HCT116 (cell line): ENCODE data around the gene PVR. TPM values are rescaled to one million over a fixed set of nuclear protein-coding genes. Genes with fewer than 3 reads are reported as not detected.

Experiments used
- ATAC-seq: fragments of 200-7000 bp; cut with Tn5 transposase; 2 replicates; pipeline ENCODE4 v1.9.1; 2020; ENCODE audit warnings: mild to moderate bottlenecking, moderate library complexity
- BruUV-seq: library from RNA; stranded (reverse); fragments of 400-500 nt; replicated peaks from 2 replicates; lab custom pipeline; 2021; lab: Mats Ljungman, UMichigan
- CTCF ChIA-PET: fragments of 300-600 bp; sonication (Branson Sonifier 250); formaldehyde crosslinking; loops from one replicate; lab custom pipeline; 2021; ENCODE audit warnings: antibody characterized with exemption; lab: Charles Lee
- POLR2A ChIA-PET: fragments of 300-600, 350-600 bp; sonication (Branson Sonifier 250); formaldehyde crosslinking; loops from one replicate; lab custom pipeline; 2021; ENCODE audit warnings: antibody characterized with exemption; lab: Charles Lee
- RAD21 ChIA-PET, 2 experiments: fragments of 300-600 bp; sonication (Branson Sonifier 250); formaldehyde crosslinking; loops; one replicate each; lab custom pipeline; 2023; ENCODE audit warnings: low total read pairs in 2 of 2; ENCODE audit not compliant: uncharacterized antibody in 2 of 2, unreplicated experiment in 2 of 2, low non-redundant PET in 1 of 2; lab: Charles Lee
- DNase-seq: peaks from one replicate; pipeline ENCODE4 v3.0.0-alpha.2; 2010; ENCODE audit warnings: low read depth, low spot score
- H2AFZ ChIP-seq: fragments of 200-600 bp; shearing (Covaris generic), sonication (generic); 2 replicates; pipeline ENCODE4 v1.6.1; 2017; ENCODE audit warnings: low read depth, mixed run types, mixed read lengths, antibody characterized with exemption, low read length; ENCODE audit not compliant: poor library complexity, severe bottlenecking
- H3K27ac ChIP-seq: 2 replicates; pipeline ENCODE4 v1.5.1; 2012; ENCODE audit warnings: low read depth, low read length
- H3K27me3 ChIP-seq: fragments of 200-600 bp; sonication (generic); 2 replicates; pipeline ENCODE4 v1.6.1; 2016; ENCODE audit warnings: mixed run types, low read length, mixed read lengths; ENCODE audit not compliant: insufficient read depth
- H3K36me3 ChIP-seq, 2 experiments: fragments of 200-500 bp in 1 of 2; fragments of 200-600 bp in 1 of 2; sonication (Bioruptor generic) in 1 of 2; sonication (generic) in 1 of 2; 2 replicates each; pipeline versions ENCODE4 v1.5.1 to v1.6.1; 2014 to 2016; ENCODE audit warnings: low read length in 2 of 2, inconsistent platforms in 1 of 2, mixed read lengths in 1 of 2, mixed run types in 1 of 2; ENCODE audit not compliant: insufficient read depth in 2 of 2, control insufficient read depth in 1 of 2
- H3K4me1 ChIP-seq, 2 experiments: fragments of 200-600 bp in 1 of 2; sonication (generic) in 1 of 2; 2 replicates each; pipeline versions ENCODE4 v1.5.1 to v1.6.1; 2012 to 2017; ENCODE audit warnings: low read length in 2 of 2, inconsistent platforms in 1 of 2, mild to moderate bottlenecking in 1 of 2, mixed read lengths in 1 of 2, mixed run types in 1 of 2, moderate library complexity in 1 of 2; ENCODE audit not compliant: insufficient read depth in 2 of 2, control insufficient read depth in 1 of 2
- H3K4me2 ChIP-seq: fragments of 200-600 bp; sonication (generic); 2 replicates; pipeline ENCODE4 v1.6.1; 2017; ENCODE audit warnings: mixed run types, low read length, mixed read lengths
- H3K4me3 ChIP-seq, 2 experiments: fragments of 200-600 bp in 1 of 2; sonication (generic) in 1 of 2; replicated peaks in 1 of 2; 2 replicates each; pipeline ENCODE4 v1.5.1; 2011 to 2016; ENCODE audit warnings: low read length in 2 of 2, control low read depth in 1 of 2, low read depth in 1 of 2, mild to moderate bottlenecking in 1 of 2, mixed read lengths in 1 of 2, mixed run types in 1 of 2
- H3K79me2 ChIP-seq: fragments of 200-600 bp; sonication (generic); 2 replicates; pipeline ENCODE4 v1.6.1; 2017; ENCODE audit warnings: mild to moderate bottlenecking, mixed run types, low read length, moderate library complexity, mixed read lengths; ENCODE audit not compliant: insufficient read depth
- H3K9ac ChIP-seq: fragments of 200-600 bp; sonication (generic); 2 replicates; pipeline ENCODE4 v1.6.1; 2016; ENCODE audit warnings: low read length, mixed read lengths
- H3K9me2 ChIP-seq: fragments of 200-600 bp; sonication (generic), shearing (Covaris generic); 2 replicates; pipeline ENCODE4 v1.6.1; 2017; ENCODE audit warnings: mixed run types, mild to moderate bottlenecking, moderate library complexity; ENCODE audit not compliant: insufficient read depth
- H3K9me3 ChIP-seq, 2 experiments: fragments of 200-500 bp in 1 of 2; fragments of 200-600 bp in 1 of 2; sonication (Bioruptor generic) in 1 of 2; sonication (generic) in 1 of 2; 2 replicates each; pipeline ENCODE4 v1.6.1; 2014 to 2017; ENCODE audit warnings: low read length in 2 of 2, mixed read lengths in 2 of 2, inconsistent platforms in 1 of 2, low read depth in 1 of 2, mild to moderate bottlenecking in 1 of 2, mixed run types in 1 of 2, moderate library complexity in 1 of 2; ENCODE audit not compliant: control insufficient read depth in 1 of 2, insufficient read depth in 1 of 2
- H4K20me1 ChIP-seq: fragments of 200-600 bp; sonication (generic), shearing (Covaris generic); 2 replicates; pipeline ENCODE4 v1.6.1; 2017; ENCODE audit warnings: mixed run types, mild to moderate bottlenecking, moderate library complexity; ENCODE audit not compliant: insufficient read depth
- ATF3 ChIP-seq: IDR thresholded peaks from 2 replicates; pipeline ENCODE4 v1.6.1; 2012
- CBX3 ChIP-seq: IDR thresholded peaks from 2 replicates; pipeline ENCODE4 v1.6.1; 2012; ENCODE audit warnings: low read depth
- CEBPB ChIP-seq: IDR thresholded peaks from 2 replicates; pipeline ENCODE4 v1.6.1; 2012; ENCODE audit warnings: low read depth
- CTCF ChIP-seq, 3 experiments: fragments of 200-600 bp in 1 of 3; sonication (generic) in 1 of 3; IDR thresholded peaks in 2 of 3; conservative IDR thresholded peaks in 1 of 3; 2 replicates each; pipeline ENCODE4 v1.5.1; 2012 to 2017; ENCODE audit warnings: low read depth in 2 of 3, low read length in 2 of 3, antibody characterized with exemption in 1 of 3, borderline replicate concordance in 1 of 3, control low read depth in 1 of 3, mild to moderate bottlenecking in 1 of 3, mixed read lengths in 1 of 3, mixed run types in 1 of 3, moderate library complexity in 1 of 3; ENCODE audit not compliant: insufficient read depth in 1 of 3
- ELF1 ChIP-seq: IDR thresholded peaks from 2 replicates; pipeline ENCODE4 v1.6.1; 2012; ENCODE audit warnings: low read depth, borderline replicate concordance
- EZH2 ChIP-seq: fragments of 200-600 bp; sonication (generic); IDR thresholded peaks from 2 replicates; pipeline ENCODE4 v1.6.1; 2017; ENCODE audit warnings: antibody characterized with exemption, mixed run types
- EZH2phosphoT487 ChIP-seq: fragments of 200-600 bp; IDR thresholded peaks from 2 replicates; pipeline ENCODE4 v1.6.1; 2018; ENCODE audit warnings: antibody characterized with exemption, borderline replicate concordance
- FOSL1 ChIP-seq: IDR thresholded peaks from 2 replicates; pipeline ENCODE4 v1.6.1; 2012; ENCODE audit warnings: low read depth
- MAX ChIP-seq: IDR thresholded peaks from 2 replicates; pipeline ENCODE4 v1.6.1; 2012
- RAD21 ChIP-seq: IDR thresholded peaks from 2 replicates; pipeline ENCODE4 v1.6.1; 2012; ENCODE audit warnings: low read depth, mild to moderate bottlenecking
- SIN3A ChIP-seq: IDR thresholded peaks from 2 replicates; pipeline ENCODE4 v1.6.1; 2012; ENCODE audit warnings: low read depth
- SP1 ChIP-seq: IDR thresholded peaks from 2 replicates; pipeline ENCODE4 v1.6.1; 2012; ENCODE audit warnings: low read depth
- SRF ChIP-seq: IDR thresholded peaks from 2 replicates; pipeline ENCODE4 v1.6.1; 2012; ENCODE audit warnings: low read depth
- TCF7L2 ChIP-seq: IDR thresholded peaks from 2 replicates; pipeline ENCODE4 v1.7.0; 2011; ENCODE audit warnings: borderline replicate concordance, inconsistent platforms; ENCODE audit not compliant: insufficient read depth, insufficient read length; ENCODE audit errors: extremely low read depth
- YY1 ChIP-seq: IDR thresholded peaks from 2 replicates; pipeline ENCODE4 v1.6.1; 2011; ENCODE audit warnings: low read length, low read depth, moderate library complexity, mild to moderate bottlenecking; ENCODE audit not compliant: insufficient replicate concordance; ENCODE audit errors: extremely low read depth
- ZFX ChIP-seq: fragments of 450-650 bp; IDR thresholded peaks from 2 replicates; pipeline ENCODE4 v1.6.1; 2017
- ZNF274 ChIP-seq: fragments of 200-500 bp; sonication (Bioruptor generic); IDR thresholded peaks from 2 replicates; pipeline ENCODE4 v1.6.1; 2014; ENCODE audit warnings: mild to moderate bottlenecking, low read depth, low read length, inconsistent platforms
- intact Hi-C: fragments of 100-400 bp; cut with micrococcal nuclease; formaldehyde crosslinking; loops from 2 replicates; pipeline ENCODE4 v1.10.0; 2022
- total RNA-seq: library from RNA; stranded (reverse); gene quantifications from one replicate; pipeline ENCODE4 v1.2.1, GENCODE V29; 2021; ENCODE audit not compliant: unreplicated experiment

PVR gene
- total RNA-seq, 1 experiment from 2014 or later = 62.0 TPM

GRCh38 chr19:44623626-44624025 lies 20.1 kb upstream of the PVR start:
- ATAC-seq (no peak), DNase-seq (no peak)
- H3K36me3 ChIP-seq = 0 out of 4 replicates have a peak, but pooled peaks cover 0 to 8% of the 10 kb centered on the region in 2 experiments
- no peak for TF ChIP-seq EZH2
- TF ChIP-seq SP1 = no peak
- TF ChIP-seq ZFX = no peak
- TF ChIP-seq FOSL1 = no peak
- no peak for TF ChIP-seq ELF1
- TF ChIP-seq TCF7L2 = no peak
- no peak for TF ChIP-seq CEBPB
- TF ChIP-seq CTCF (IDR thresholded peaks at IDR 0.05 in 2 of 3, conservative IDR thresholded peaks at IDR 0.05 in 1 of 3; ENCODE audit: borderline replicate concordance in 1 of 3, insufficient read depth in 1 of 3, low read depth in 2 of 3, low read length in 2 of 3) = no peak
- TF ChIP-seq ATF3 = no peak
- TF ChIP-seq ZNF274 = no peak
- TF ChIP-seq CBX3 = no peak
- no peak for TF ChIP-seq RAD21
- no peak for TF ChIP-seq YY1
- no peak for TF ChIP-seq SIN3A
- no peak for TF ChIP-seq MAX
- no peak for TF ChIP-seq EZH2phosphoT487
- no peak for TF ChIP-seq SRF
- no peak overlapping the region for H3K4me3 ChIP-seq
- H3K4me1 ChIP-seq = peaks cover 13 to 29% of the 10 kb centered on the region in 2 experiments
- H3K27ac ChIP-seq = no peak overlapping the region
- ChIA-PET CTCF (no interaction called here), RAD21 (no interaction called here), POLR2A (interaction anchor here (1.0 kb wide), 1 partner anchor 20 kb away, joined by 3 read pairs; the partner anchor contains the start of gene PVR)
- intact Hi-C loops = no loop called here
- BruUV-seq = no TSS peak
- H4K20me1 ChIP-seq = no peaks in the 10 kb centered on the region
- no peak overlapping the region for H3K4me2 ChIP-seq
- H3K79me2 ChIP-seq = no peaks in the 10 kb centered on the region
- no peaks in the 10 kb centered on the region for H3K27me3 ChIP-seq
- peaks cover 0 to 7% of the 10 kb centered on the region in 2 experiments; a peak in 1 of 4 replicates for H3K9me3 ChIP-seq
- H3K9ac ChIP-seq = no peak overlapping the region
- H2AFZ ChIP-seq = no peak overlapping the region
- H3K9me2 ChIP-seq = no peaks in the 10 kb centered on the region
